ENCODE measurements around the gene KLHL17.
A peak's percentile ranks its signal among the peaks of the same experiment; 100 is the strongest.
"Not testable (repeated sequence)": the region's sequence is repeated elsewhere in the genome, so short reads cannot be mapped to it uniquely, and the experiment has no call there.

KLHL17 gene

GRCh38 chr1:1003618-1004419 lies 43.4 kb downstream of the KLHL17 start:
- DNase-seq = no peak

- no peak for DNase-seq
Measured at GRCh38 chr1:1004420-1004779, 44.0 kb downstream of the KLHL17 start.

- no peak for DNase-seq
Measured at GRCh38 chr1:1004780-1005697, 44.7 kb downstream of the KLHL17 start.

GRCh38 chr1:1005774-1006304 lies 45.5 kb downstream of the KLHL17 start:
- DNase-seq = no peak

GRCh38 chr1:1006305-1007159 lies 46.1 kb downstream of the KLHL17 start:
- DNase-seq = no peak

GRCh38 chr1:1010131-1010530 lies 49.7 kb downstream of the KLHL17 start:
- not testable (repeated sequence) for DNase-seq

GRCh38 chr1:1011396-1011949 lies 51.1 kb downstream of the KLHL17 start:
- DNase-seq = no peak

- not testable (repeated sequence) for DNase-seq
Measured at GRCh38 chr1:1012736-1013104, 52.3 kb downstream of the KLHL17 start.

- peak; percentile 88 for DNase-seq
Measured at GRCh38 chr1:1013105-1013921, 52.9 kb downstream of the KLHL17 start, which contains the start of gene ISG15. ISG15 (plus strand) TSS chr1:1013497; CDS start chr1:1013574, 77 bp downstream.

GRCh38 chr1:1013922-1014648 lies 53.7 kb downstream of the KLHL17 start:
- no peak for DNase-seq

GRCh38 chr1:1014799-1015681 lies 54.7 kb downstream of the KLHL17 start:
- no peak for DNase-seq

Measured in NCI-H226 (cell line).